GM21825 (cell line): ENCODE results near the gene CYP21A2.

Source experiments
- ATAC-seq: cut with Tn5 transposase; IDR thresholded peaks from one replicate; pipeline ENCODE4 v1.9.1; 2021; ENCODE audit warnings: mild to moderate bottlenecking, moderate library complexity; ENCODE audit not compliant: unreplicated experiment

Gene CYP21A2

GRCh38 chr6:32081168-32081990 lies 43.2 kb downstream of the CYP21A2 start:
- no peak for ATAC-seq

- ATAC-seq, result no peak
Observed at GRCh38 chr6:32082478-32082877, 44.3 kb downstream of the CYP21A2 start.

- ATAC-seq, result no peak
Observed at GRCh38 chr6:32082935-32083334, 44.7 kb downstream of the CYP21A2 start.

GRCh38 chr6:32083812-32084768 lies 45.9 kb downstream of the CYP21A2 start:
- ATAC-seq, result no peak

GRCh38 chr6:32084780-32085179 lies 46.6 kb downstream of the CYP21A2 start:
- no peak for ATAC-seq

- ATAC-seq, result no peak
Observed at GRCh38 chr6:32085759-32086459, 47.7 kb downstream of the CYP21A2 start.

GRCh38 chr6:32086661-32087573 lies 48.7 kb downstream of the CYP21A2 start:
- no peak for ATAC-seq

GRCh38 chr6:32087574-32088486 lies 49.6 kb downstream of the CYP21A2 start:
- no peak for ATAC-seq

- no peak for ATAC-seq
Observed at GRCh38 chr6:32088487-32089049, 50.4 kb downstream of the CYP21A2 start.

GRCh38 chr6:32089082-32089828 lies 51.0 kb downstream of the CYP21A2 start:
- ATAC-seq, result no peak
